Endometrial microvascular endothelial cells (primary cell): Measurements from ENCODE around the gene CHST15. TPM values are rescaled to one million over a fixed set of nuclear protein-coding genes. Genes with fewer than 3 reads are reported as not detected.

ENCODE experiments used
- in situ Hi-C: cut with HindIII; loops from 2 replicates; pipeline ENCODE4 v1.10.0; 2017; ENCODE audit warnings: low sequenced_read_pairs, low pct_unique_long_range_greater_than_20kb; ENCODE audit errors: inconsistent ontology term
- total RNA-seq: library from RNA; depleted of rRNA; stranded (reverse); fragments of >200 nt; gene quantifications from one replicate; pipeline ENCODE4 v1.2.3, GENCODE V29; 2015; ENCODE audit errors: inconsistent ontology term

CHST15 gene, protein sequence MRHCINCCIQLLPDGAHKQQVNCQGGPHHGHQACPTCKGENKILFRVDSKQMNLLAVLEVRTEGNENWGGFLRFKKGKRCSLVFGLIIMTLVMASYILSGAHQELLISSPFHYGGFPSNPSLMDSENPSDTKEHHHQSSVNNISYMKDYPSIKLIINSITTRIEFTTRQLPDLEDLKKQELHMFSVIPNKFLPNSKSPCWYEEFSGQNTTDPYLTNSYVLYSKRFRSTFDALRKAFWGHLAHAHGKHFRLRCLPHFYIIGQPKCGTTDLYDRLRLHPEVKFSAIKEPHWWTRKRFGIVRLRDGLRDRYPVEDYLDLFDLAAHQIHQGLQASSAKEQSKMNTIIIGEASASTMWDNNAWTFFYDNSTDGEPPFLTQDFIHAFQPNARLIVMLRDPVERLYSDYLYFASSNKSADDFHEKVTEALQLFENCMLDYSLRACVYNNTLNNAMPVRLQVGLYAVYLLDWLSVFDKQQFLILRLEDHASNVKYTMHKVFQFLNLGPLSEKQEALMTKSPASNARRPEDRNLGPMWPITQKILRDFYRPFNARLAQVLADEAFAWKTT
- total RNA-seq: 6.9 TPM

- in situ Hi-C loops: no loop called here
Measured at GRCh38 chr10:124092860-124093773, at the start of gene CHST15. TSS of gene CHST15 (minus strand) at chr10:124093598. CDS start at chr10:124046212, 47,386 bp downstream.

DNA sequence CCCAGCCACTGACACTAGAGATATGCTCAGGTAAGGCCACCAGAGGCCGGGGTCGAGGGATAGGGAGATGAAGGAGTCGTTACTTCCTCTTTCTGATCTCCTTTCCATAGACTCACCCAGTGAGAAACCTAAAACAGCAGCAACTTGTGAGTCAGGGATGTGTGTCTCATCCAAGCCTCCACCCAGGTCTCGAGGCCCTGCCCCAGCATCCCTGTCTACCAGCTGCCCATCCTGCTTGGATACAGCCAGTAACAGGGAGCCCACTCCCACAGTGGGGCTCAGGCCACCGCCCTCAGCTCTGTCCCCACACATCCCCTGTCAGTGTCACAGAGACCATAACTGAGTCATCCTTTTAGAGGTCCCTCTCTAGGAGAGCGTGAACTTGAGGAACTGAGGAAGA, 49.6 kb upstream of the CHST15 start:
- in situ Hi-C loops: no loop called here

GRCh38 chr10:124142006-124142739, 48.8 kb upstream of the CHST15 start:
- in situ Hi-C loops: no loop called here

DNA sequence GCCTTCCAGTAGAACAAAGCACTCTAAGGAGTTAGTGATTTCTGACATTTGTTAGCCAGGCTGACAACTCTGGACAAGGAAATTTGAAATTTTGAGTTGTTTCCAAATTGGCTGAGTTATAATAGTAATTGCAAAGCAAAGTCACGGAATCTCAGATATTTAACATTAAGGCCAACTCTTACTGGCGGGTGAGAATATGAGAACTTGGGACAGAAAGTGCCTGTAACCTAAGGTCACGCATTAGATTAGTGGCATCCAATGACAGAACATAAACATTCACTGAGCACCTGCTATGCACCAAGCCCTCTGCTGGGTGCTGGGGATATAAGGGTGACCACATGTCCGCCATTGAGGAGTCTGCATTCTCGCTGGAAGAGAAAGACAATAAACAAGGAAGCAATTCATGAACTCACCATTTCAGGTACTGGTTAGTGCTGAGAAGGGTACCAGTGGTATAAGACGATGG, 45.5 kb upstream of the CHST15 start:
- in situ Hi-C loops: no loop called here

- in situ Hi-C loops: no loop called here
Measured at GRCh38 chr10:124138195-124138882, 44.9 kb upstream of the CHST15 start.

DNA sequence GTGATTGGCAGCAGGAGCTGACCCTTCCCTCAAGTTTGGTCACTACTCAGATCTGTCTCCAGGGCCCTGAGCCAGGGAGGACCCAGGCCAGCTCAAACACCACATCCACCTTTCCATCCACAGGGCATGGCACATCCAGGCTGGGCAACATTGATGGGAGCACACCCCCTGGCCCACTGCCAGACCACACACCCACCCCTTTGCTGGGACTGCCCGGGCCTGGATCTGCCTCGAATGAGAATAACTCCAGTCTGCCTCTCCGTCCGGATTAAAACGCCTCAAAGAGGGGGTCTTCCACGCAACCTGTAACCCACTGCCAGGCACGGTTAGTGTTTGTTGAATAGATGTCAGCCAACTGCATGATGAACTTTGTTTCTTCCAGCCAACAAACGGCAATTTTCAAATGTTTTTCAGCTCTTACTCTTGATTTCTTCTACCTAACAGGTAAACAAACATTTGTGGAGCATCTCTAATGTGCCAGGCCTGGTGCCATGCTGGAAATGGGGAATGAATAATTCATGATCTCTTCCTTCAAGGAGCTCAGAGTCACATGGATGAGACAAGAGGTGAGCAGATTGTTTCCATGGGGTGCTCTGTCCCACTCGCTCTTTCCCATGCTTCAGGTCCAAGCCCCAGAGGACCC, 41.0 kb upstream of the CHST15 start:
- in situ Hi-C loops: no loop called here

DNA sequence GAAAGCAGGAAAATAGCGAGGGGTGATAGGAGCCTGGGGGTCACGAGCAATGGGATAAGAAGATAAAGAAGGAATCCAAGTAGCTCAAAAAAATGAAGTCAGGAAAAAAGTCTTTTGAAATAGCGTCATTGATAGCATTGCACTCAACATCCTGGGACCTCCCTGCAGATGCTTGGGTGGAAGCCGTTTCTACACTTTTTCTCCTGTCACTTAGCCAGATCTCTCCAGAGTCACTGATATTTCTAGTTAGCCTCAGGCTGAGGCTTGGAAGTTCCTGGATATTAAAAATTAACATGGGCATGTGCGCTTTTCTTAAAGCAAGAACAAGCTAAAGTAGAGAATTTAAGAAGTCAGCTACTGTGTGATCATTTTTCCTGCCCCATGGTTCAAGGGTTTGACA, 39.5 kb upstream of the CHST15 start:
- in situ Hi-C loops: no loop called here

DNA sequence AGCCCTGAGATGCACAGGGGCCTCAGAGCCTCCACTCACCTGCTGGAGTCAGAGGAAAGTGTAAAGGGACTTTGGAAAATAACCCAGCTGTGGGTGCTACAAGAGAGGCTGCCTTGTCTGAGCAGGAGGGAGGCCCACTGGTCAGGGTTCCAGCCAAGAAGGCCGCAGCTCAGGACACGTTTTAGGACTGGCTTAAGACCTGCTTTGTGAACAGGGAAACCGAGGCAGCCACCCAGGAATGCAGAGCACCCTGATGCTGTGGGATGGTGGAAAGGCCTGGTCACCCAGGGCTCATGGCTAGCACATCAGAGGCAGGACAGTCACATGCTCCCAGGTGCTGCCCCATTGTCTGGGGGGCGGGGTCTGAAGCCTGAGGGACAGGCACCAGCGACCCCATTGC, 38.9 kb upstream of the CHST15 start:
- in situ Hi-C loops: no loop called here

- in situ Hi-C loops: no loop called here
Measured at GRCh38 chr10:124131172-124131571, 37.8 kb upstream of the CHST15 start.

DNA sequence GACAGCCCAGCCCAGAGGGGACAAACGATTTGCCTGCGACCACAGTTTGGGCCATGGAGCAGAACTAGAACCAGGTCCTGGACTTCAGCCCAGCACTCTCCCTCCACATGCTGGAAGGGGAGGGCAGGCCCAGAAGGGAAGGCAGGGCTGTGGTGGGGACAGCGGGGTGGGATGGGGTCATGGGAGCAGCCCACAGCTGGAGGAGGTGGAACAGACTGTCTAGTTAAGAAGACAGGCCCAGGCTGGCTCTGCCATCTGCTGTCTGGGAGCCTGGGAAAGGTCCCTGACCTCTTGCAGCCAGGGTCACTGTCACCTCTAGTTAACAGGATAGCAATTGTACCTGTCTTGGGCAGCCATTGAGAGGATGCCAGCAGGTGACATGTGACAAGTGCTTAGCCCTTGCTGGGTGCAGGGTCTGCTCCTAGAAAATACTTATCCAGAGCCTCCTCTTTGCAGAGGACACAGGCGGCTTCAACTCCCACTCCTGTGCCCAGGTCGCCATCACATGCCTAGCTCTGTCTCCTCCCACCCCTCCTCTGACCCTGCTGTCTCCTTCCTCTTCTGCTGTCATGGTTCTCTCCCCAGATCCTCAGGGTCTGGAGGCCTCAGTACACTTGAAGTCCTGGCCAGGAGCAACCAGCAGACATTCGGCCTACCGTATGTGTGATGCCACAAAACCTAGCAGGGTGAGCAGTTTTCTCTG, 37.0 kb upstream of the CHST15 start:
- in situ Hi-C loops: no loop called here

DNA sequence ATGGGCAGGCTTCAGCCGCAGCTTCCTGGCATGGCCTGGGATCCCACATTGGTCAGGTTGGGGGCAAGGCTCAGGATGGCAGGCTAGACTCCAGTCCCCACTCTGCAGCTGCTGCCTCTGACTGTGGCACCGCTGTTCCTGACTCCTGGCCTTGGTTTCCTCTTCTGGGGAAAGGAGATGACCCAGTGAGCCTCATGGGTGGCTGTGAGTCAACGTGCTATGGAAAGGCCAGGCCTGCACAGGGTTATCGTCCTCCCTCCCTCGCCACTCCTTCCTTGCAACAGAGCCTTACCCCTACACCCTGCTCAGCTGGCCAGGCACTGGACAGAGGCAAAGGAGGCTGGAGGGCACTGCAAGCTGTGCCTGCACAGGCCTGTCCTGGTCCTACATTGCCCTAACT, 36.1 kb upstream of the CHST15 start:
- in situ Hi-C loops: no loop called here

DNA sequence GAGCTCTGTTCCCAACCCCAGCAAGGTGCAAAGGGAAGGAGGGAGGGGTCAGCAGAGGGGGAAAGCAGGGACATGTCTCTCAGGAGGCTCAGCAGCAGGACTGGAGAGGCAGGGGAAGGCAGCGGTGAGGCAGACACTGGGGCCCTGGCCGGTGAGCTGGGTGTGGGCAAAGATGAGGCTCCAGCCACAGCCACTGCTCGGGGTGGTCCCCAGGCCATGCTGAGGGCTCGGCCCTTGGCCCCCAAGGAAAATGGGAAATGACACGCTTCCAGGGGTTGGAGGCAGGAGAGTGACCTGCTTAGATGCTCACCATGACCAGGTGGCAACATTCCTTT, 35.4 kb upstream of the CHST15 start:
- in situ Hi-C loops: no loop called here

GRCh38 chr10:124127965-124128810, 34.8 kb upstream of the CHST15 start:
- in situ Hi-C loops: no loop called here

DNA sequence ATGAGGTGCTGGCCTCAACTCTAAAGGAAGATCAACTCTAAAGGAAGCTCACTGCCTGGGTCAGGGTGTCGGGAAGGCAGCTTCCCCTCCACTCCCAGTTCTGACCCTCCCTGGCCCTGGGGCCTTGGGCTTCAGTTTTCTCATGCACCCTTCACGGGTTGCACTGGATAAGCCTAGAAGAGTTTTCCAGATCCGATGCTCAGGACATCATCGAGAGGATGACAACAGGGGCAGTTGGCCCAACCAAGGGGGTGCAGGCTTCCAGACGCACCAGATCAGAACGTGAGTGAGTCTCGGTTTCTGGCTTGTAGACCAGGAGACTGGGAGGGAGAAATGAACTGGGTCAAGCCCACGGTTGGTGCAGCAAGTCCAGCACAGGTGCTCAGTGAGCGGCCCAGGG, 34.2 kb upstream of the CHST15 start:
- in situ Hi-C loops: no loop called here

DNA sequence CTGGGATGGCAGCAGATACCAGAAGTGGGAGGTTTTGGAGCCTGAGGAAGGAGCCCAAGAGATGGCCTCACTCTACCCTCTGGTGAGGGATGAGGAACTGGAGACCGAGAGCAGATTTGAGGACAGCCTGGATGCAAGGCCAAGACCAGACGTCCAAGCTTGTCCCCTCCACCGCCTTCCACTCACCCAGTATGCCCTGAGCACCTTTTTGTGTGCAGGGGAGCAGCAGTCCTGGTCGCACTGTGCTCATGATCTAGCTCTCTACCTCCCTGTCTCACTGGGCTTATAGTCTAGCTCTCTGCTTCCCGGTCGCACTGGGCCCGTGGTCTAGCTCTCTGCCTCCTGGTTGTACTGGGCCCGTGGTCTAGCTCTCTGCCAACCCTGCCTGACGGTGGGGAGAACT, 33.6 kb upstream of the CHST15 start:
- in situ Hi-C loops: no loop called here

DNA sequence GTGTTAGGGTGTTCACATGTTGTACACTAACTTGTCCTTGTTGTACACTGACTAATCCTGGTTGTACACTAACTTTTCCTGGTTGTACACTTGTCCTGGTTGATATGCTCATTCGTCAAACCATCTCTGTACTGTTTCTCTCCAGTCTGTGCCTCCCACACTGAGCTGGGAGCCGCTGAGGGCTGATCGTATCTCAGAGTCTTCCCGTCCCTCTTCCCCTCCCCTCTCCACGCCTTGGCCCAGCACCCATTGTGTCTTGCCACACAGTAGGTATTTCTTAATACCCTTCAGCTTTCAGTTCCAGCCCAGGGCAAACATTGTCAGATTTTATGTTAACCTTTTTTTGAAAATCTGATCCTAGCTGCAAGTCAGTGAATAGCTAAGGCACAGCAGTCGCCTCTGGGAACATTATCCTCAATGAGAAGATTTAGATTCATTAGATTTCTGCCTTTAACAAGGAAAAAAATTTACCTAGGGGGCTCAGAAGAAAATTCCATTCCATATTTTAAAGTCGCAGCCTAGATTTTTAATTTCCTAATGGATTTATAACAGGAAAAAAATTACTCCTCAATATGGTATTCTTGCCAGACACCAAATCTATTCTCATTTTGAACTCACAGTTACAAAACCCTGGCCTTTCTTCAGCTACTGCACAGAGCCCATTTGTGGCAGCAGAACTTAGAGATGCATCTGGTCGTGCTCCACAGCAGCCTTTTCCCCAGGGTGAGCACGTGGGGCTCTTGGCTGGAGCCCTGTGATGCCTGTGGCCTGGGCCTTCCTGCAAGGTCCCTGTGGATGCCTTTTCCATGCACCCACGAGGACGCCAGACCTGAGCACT, 33.0 kb upstream of the CHST15 start:
- in situ Hi-C loops: no loop called here
